CD14-positive monocyte (primary cell): ENCODE data around the gene EDN3. TPM values are rescaled to one million over a fixed set of nuclear protein-coding genes. Genes with fewer than 3 reads are reported as not detected.

Source experiments
- DNase-seq, 3 donors: peaks; one replicate each; pipeline ENCODE4 v3.0.0-alpha.2; 2011 to 2022
- H2AFZ ChIP-seq: 2 replicates; pipeline ENCODE4 v1.6.0; 2012; ENCODE audit warnings: mild to moderate bottlenecking, low read depth, low read length, inconsistent platforms; ENCODE audit not compliant: insufficient read depth, poor library complexity, severe bottlenecking
- H3K27ac ChIP-seq, 2 donors: 1 replicate in 1 of 2; 2 replicates in 1 of 2; pipeline ENCODE4 v1.5.1; 2012 to 2013; ENCODE audit warnings: low read length in 2 of 2, control low read depth in 1 of 2, inconsistent platforms in 1 of 2, low read depth in 1 of 2, mild to moderate bottlenecking in 1 of 2
- H3K27me3 ChIP-seq, 2 donors: one replicate each; pipeline versions ENCODE4 v1.6.0 to v1.6.1; 2011 to 2013; ENCODE audit warnings: low read length in 2 of 2; ENCODE audit not compliant: control insufficient read depth in 2 of 2, insufficient read depth in 2 of 2
- H3K36me3 ChIP-seq, 2 donors: replicated peaks in 1 of 2; 1 replicate in 1 of 2; 2 replicates in 1 of 2; pipeline versions ENCODE4 v1.5.1 to v1.6.1; 2012 to 2013; ENCODE audit warnings: low read length in 2 of 2, control low read depth in 1 of 2, inconsistent platforms in 1 of 2, mild to moderate bottlenecking in 1 of 2; ENCODE audit not compliant: insufficient read depth in 2 of 2, control insufficient read depth in 1 of 2
- H3K4me1 ChIP-seq, 2 donors: 1 replicate in 1 of 2; 2 replicates in 1 of 2; pipeline versions ENCODE4 v1.5.1 to v1.6.1; 2012 to 2013; ENCODE audit warnings: low read length in 2 of 2, control low read depth in 1 of 2, inconsistent platforms in 1 of 2, mild to moderate bottlenecking in 1 of 2, moderate library complexity in 1 of 2; ENCODE audit not compliant: insufficient read depth in 2 of 2, control insufficient read depth in 1 of 2
- H3K4me2 ChIP-seq: replicated peaks from 2 replicates; pipeline ENCODE3; 2012; ENCODE audit warnings: low read length, moderate library complexity, mild to moderate bottlenecking; ENCODE audit not compliant: poor library complexity, severe bottlenecking; ENCODE audit errors: extremely low read depth
- H3K4me3 ChIP-seq, 3 experiments: fragments of 200-600 bp in 1 of 3; sonication (generic) in 1 of 3; replicated peaks in 1 of 3; 1 replicate in 2 of 3; 2 replicates in 1 of 3; pipeline ENCODE4 v1.5.1; 2011 to 2013; ENCODE audit warnings: low read length in 3 of 3, mild to moderate bottlenecking in 3 of 3, control low read depth in 2 of 3, low read depth in 2 of 3, inconsistent platforms in 1 of 3, moderate library complexity in 1 of 3
- H3K79me2 ChIP-seq: 2 replicates; pipeline ENCODE4 v1.6.0; 2012; ENCODE audit warnings: mild to moderate bottlenecking, control low read depth, inconsistent platforms, low read length, moderate library complexity; ENCODE audit not compliant: insufficient read depth
- H3K9ac ChIP-seq: 2 replicates; pipeline ENCODE4 v1.6.0; 2017; ENCODE audit warnings: low read length, mild to moderate bottlenecking; ENCODE audit not compliant: insufficient read depth, poor library complexity, severe bottlenecking
- H3K9me3 ChIP-seq, 2 donors: replicated peaks in 1 of 2; 1 replicate in 1 of 2; 2 replicates in 1 of 2; pipeline versions ENCODE4 v1.5.1 to v1.6.1; 2012 to 2013; ENCODE audit warnings: low read length in 2 of 2, control low read depth in 1 of 2; ENCODE audit not compliant: control insufficient read depth in 1 of 2, insufficient read depth in 1 of 2
- H4K20me1 ChIP-seq: 2 replicates; pipeline ENCODE4 v1.6.0; 2012; ENCODE audit warnings: mild to moderate bottlenecking, low read length, control low read depth, moderate library complexity; ENCODE audit not compliant: insufficient read depth
- H3K27ac Mint-ChIP-seq, 7 donors: one replicate each; pipeline ENCODE4 v1.8.0; 2020; ENCODE audit warnings: mild to moderate bottlenecking in 7 of 7, mixed read lengths in 7 of 7, moderate library complexity in 6 of 7, inconsistent platforms in 2 of 7
- H3K27me3 Mint-ChIP-seq, 3 donors: one replicate each; pipeline ENCODE4 v1.8.0; 2021 to 2022; ENCODE audit warnings: low read depth in 3 of 3, mild to moderate bottlenecking in 3 of 3, mixed read lengths in 3 of 3, moderate library complexity in 3 of 3, inconsistent platforms in 1 of 3
- H3K36me3 Mint-ChIP-seq, 2 donors: one replicate each; pipeline ENCODE4 v1.8.0; 2020; ENCODE audit warnings: mixed read lengths in 2 of 2, inconsistent platforms in 1 of 2, mild to moderate bottlenecking in 1 of 2
- H3K4me1 Mint-ChIP-seq: one replicate; pipeline ENCODE4 v1.8.0; 2020; ENCODE audit warnings: mild to moderate bottlenecking, mixed read lengths
- H3K4me3 Mint-ChIP-seq, 2 donors: one replicate each; pipeline ENCODE4 v1.8.0; 2020; ENCODE audit warnings: mild to moderate bottlenecking in 2 of 2, mixed read lengths in 2 of 2, moderate library complexity in 1 of 2
- H3K9me3 Mint-ChIP-seq, 7 donors: one replicate each; pipeline ENCODE4 v1.8.0; 2020 to 2022; ENCODE audit warnings: mixed read lengths in 7 of 7, mild to moderate bottlenecking in 6 of 7, moderate library complexity in 6 of 7, inconsistent platforms in 2 of 7
- CTCF ChIP-seq: fragments of 200-600 bp; IDR thresholded peaks from one replicate; pipeline ENCODE4 v1.8.0; 2022; ENCODE audit warnings: antibody characterized with exemption, mild to moderate bottlenecking
- WGBS: methylation state at CpG from one replicate; pipeline ENCODE4 v1.1.5; 2013; ENCODE audit warnings: missing lambda C conversion rate; ENCODE audit not compliant: insufficient coverage; 5-methylcytosine and 5-hydroxymethylcytosine counted together
- intact Hi-C, 2 donors: fragments of 100-400 bp; cut with micrococcal nuclease; formaldehyde crosslinking; loops; one replicate each; pipeline versions ENCODE4 v1.15.0 to v1.15.1; 2023
- polyA plus RNA-seq, 3 donors: library from polyadenylated mRNA; depleted of rRNA in 1 of 3; unstranded in 2 of 3; stranded (reverse) in 1 of 3; fragments of 300-500 nt in 2 of 3; fragments of >200 nt in 1 of 3; fragmentation: Illumina TruSeq in 2 of 3; gene quantifications; 1 replicate in 2 of 3; 2 replicates in 1 of 3; pipeline ENCODE4 v1.2.3, GENCODE V29; 2012 to 2021

Gene EDN3
- polyA plus RNA-seq, 3 donors: not detected

- Histone ChIP-seq H3K9ac (no peak overlapping the region), H2AFZ (no peak overlapping the region), H3K79me2 (no peaks in the 10 kb centered on the region), H3K27ac (no peak overlapping the region), H3K4me1 (no peaks in the 10 kb centered on the region), H4K20me1 (no peaks in the 10 kb centered on the region), H3K36me3 (no peaks in the 10 kb centered on the region), H3K9me3 (no peaks in the 10 kb centered on the region), H3K4me3 (no peak overlapping the region), H3K27me3 (no peaks in the 10 kb centered on the region), H3K4me2 (no peak overlapping the region)
- no peak for TF ChIP-seq CTCF
- Mint-ChIP-seq H3K9me3 (peaks cover 0 to 5% (median 0%) of the 10 kb centered on the region in 7 donors), H3K4me1 (no peaks in the 10 kb centered on the region), H3K27ac (no peak overlapping the region), H3K27me3 (peaks cover 2 to 14% (median 10%) of the 10 kb centered on the region in 3 donors), H3K36me3 (no peaks in the 10 kb centered on the region), H3K4me3 (no peak overlapping the region)
- no CpG with 5 or more reads among the region's 3 CpGs for WGBS
- DNase-seq: no peak
- intact Hi-C loops: no loop called here
Observed at GRCh38 chr20:59309218-59309617, 8.8 kb downstream of the EDN3 start.

GRCh38 chr20:59314997-59315396 lies 14.6 kb downstream of the EDN3 start:
- no peak for DNase-seq
- no peaks in the 10 kb centered on the region for H3K9me3 ChIP-seq
- no peaks in the 10 kb centered on the region for H3K27me3 ChIP-seq
- Mint-ChIP-seq H3K27me3 (peaks cover 0 to 2% (median 0%) of the 10 kb centered on the region in 3 donors), H3K4me1 (no peaks in the 10 kb centered on the region), H3K36me3 (no peaks in the 10 kb centered on the region), H3K4me3 (no peak overlapping the region), H3K9me3 (peaks cover 0 to 7% (median 0%) of the 10 kb centered on the region in 7 donors), H3K27ac (no peak overlapping the region)
- 55% methylated on average over 2 of the region's 2 CpGs for WGBS
- intact Hi-C loops: no loop called here
- no peak for TF ChIP-seq CTCF
- no peak overlapping the region for H2AFZ ChIP-seq
- H3K4me1 ChIP-seq: no peaks in the 10 kb centered on the region
- H3K9ac ChIP-seq: no peak overlapping the region
- no peak overlapping the region for H3K4me2 ChIP-seq
- no peaks in the 10 kb centered on the region for H4K20me1 ChIP-seq
- H3K27ac ChIP-seq: no peak overlapping the region
- H3K79me2 ChIP-seq: no peaks in the 10 kb centered on the region
- H3K36me3 ChIP-seq: no peaks in the 10 kb centered on the region
- no peak overlapping the region for H3K4me3 ChIP-seq
